ENCODE measurements around the gene MRPL46.

- TF ChIP-seq ZNF274 (IDR thresholded peaks at IDR 0.05; ENCODE audit: low read depth, low read length) (no peak), YY1 (IDR thresholded peaks at IDR 0.05; ENCODE audit: insufficient read depth, insufficient read length) (no peak), SUZ12 (IDR thresholded peaks at IDR 0.05; ENCODE audit: extremely low read depth, insufficient read depth, insufficient read length) (no peak)
These were observed 17.6 kb upstream of the MRPL46 start for GRCh38 chr15:88484682-88485331.

Measured in NT2/D1 (cell line).